GM23338 (cell line): ENCODE measurements around the gene CRB2. TPM values are rescaled to one million over a fixed set of nuclear protein-coding genes. Genes with fewer than 3 reads are reported as not detected.

ENCODE experiments used
- ATAC-seq: fragments of 200-7000 bp; cut with Tn5 transposase; 3 replicates; pipeline ENCODE4 v1.9.1; 2020
- DNase-seq: peaks from one replicate; pipeline ENCODE4 v3.0.0-alpha.2; 2015; ENCODE audit warnings: low spot score
- H2AFZ ChIP-seq: fragments of 200-600 bp; sonication (generic); 2 replicates; pipeline ENCODE4 v1.8.0; 2016; ENCODE audit warnings: antibody characterized with exemption, mild to moderate bottlenecking, moderate library complexity
- H3F3A ChIP-seq: fragments of 200-600 bp; sonication (generic); replicated peaks from 2 replicates; pipeline ENCODE4 v1.8.0; 2017; ENCODE audit warnings: antibody characterized with exemption, mixed run types, low read depth
- H3K27ac ChIP-seq: fragments of 200-600 bp; sonication (generic); 2 replicates; pipeline ENCODE4 v1.6.1; 2016; ENCODE audit warnings: low read depth
- H3K27me3 ChIP-seq: fragments of 200-600 bp; sonication (generic); 2 replicates; pipeline ENCODE4 v1.8.0; 2016; ENCODE audit warnings: mild to moderate bottlenecking, mixed run types, moderate library complexity; ENCODE audit not compliant: insufficient read depth
- H3K36me3 ChIP-seq: fragments of 200-600 bp; sonication (generic); 2 replicates; pipeline ENCODE4 v1.8.0; 2016; ENCODE audit warnings: mild to moderate bottlenecking; ENCODE audit not compliant: insufficient read depth
- H3K4me1 ChIP-seq: fragments of 200-600 bp; sonication (generic); 2 replicates; pipeline ENCODE4 v1.8.0; 2016; ENCODE audit warnings: mild to moderate bottlenecking, moderate library complexity; ENCODE audit not compliant: insufficient read depth
- H3K4me2 ChIP-seq: fragments of 200-600 bp; sonication (generic); 2 replicates; pipeline ENCODE4 v1.7.1; 2017; ENCODE audit warnings: mixed run types
- H3K4me3 ChIP-seq: fragments of 200-600 bp; sonication (generic); 2 replicates; pipeline ENCODE4 v1.6.1; 2016; ENCODE audit warnings: mixed run types
- H3K79me2 ChIP-seq: fragments of 200-600 bp; sonication (generic); replicated peaks from 2 replicates; pipeline ENCODE4 v1.8.0; 2017; ENCODE audit warnings: mild to moderate bottlenecking; ENCODE audit not compliant: insufficient read depth
- H3K9me2 ChIP-seq: fragments of 200-600 bp; sonication (generic); 2 replicates; pipeline ENCODE4 v1.8.0; 2017; ENCODE audit not compliant: insufficient read depth
- H4K20me1 ChIP-seq: fragments of 200-600 bp; sonication (generic); replicated peaks from 2 replicates; pipeline ENCODE4 v1.8.0; 2017; ENCODE audit warnings: mild to moderate bottlenecking; ENCODE audit not compliant: insufficient read depth
- H3K27ac Mint-ChIP-seq: 2 replicates; pipeline ENCODE4 v1.8.0; 2020; ENCODE audit warnings: inconsistent platforms, mild to moderate bottlenecking, moderate library complexity, mixed read lengths
- H3K27me3 Mint-ChIP-seq: 3 replicates; pipeline ENCODE4 v1.8.0; 2022; ENCODE audit warnings: low read depth, mild to moderate bottlenecking, moderate library complexity, mixed read lengths, inconsistent platforms; ENCODE audit not compliant: insufficient read depth, poor library complexity
- H3K36me3 Mint-ChIP-seq: 3 replicates; pipeline ENCODE4 v1.8.0; 2021; ENCODE audit warnings: low read depth, mild to moderate bottlenecking, inconsistent platforms, moderate library complexity, mixed read lengths
- H3K4me1 Mint-ChIP-seq: 3 replicates; pipeline ENCODE4 v1.8.0; 2020; ENCODE audit warnings: mild to moderate bottlenecking, inconsistent platforms, mixed read lengths
- H3K4me3 Mint-ChIP-seq: 3 replicates; pipeline ENCODE4 v1.8.0; 2021; ENCODE audit warnings: moderate library complexity, mild to moderate bottlenecking, inconsistent platforms, mixed read lengths
- H3K9me3 Mint-ChIP-seq: 3 replicates; pipeline ENCODE4 v1.8.0; 2020; ENCODE audit warnings: moderate library complexity, mild to moderate bottlenecking, inconsistent platforms, mixed read lengths
- CREB1 ChIP-seq: fragments of 250-450 bp; sonication (Bioruptor Pico); IDR thresholded peaks from 2 replicates; pipeline ENCODE4 v1.5.0; 2020; ENCODE audit warnings: low read depth, mild to moderate bottlenecking, moderate library complexity
- EZH2phosphoT487 ChIP-seq: fragments of 200-600 bp; sonication (generic); IDR thresholded peaks from one replicate; pipeline ENCODE4 v1.8.1; 2018; ENCODE audit warnings: antibody characterized with exemption; ENCODE audit not compliant: unreplicated experiment
- POLR2AphosphoS5 ChIP-seq: IDR thresholded peaks from 2 replicates; pipeline ENCODE4 v1.6.1; 2016; ENCODE audit warnings: antibody characterized with exemption, low read depth
- STAT1 ChIP-seq: IDR thresholded peaks from one replicate; pipeline ENCODE4 v1.6.1; 2016; ENCODE audit warnings: antibody characterized with exemption; ENCODE audit not compliant: unreplicated experiment
- polyA plus RNA-seq: library from polyadenylated mRNA; unstranded; fragments of >200 nt; fragmentation: Nextera tagmentation; extraction: Ambion mirVana; gene quantifications from 2 replicates; pipeline ENCODE4 v1.2.1, GENCODE V29; 2016
- total RNA-seq: library from RNA; depleted of rRNA; stranded (reverse); fragments of >200 nt; shearing (Covaris generic); gene quantifications from 2 replicates; pipeline ENCODE4 v1.2.3, GENCODE V29; 2014
- TF ChIP-seq, protein P1 (sequence below): IDR thresholded peaks from 2 replicates; pipeline ENCODE4 v1.6.1; 2016; ENCODE audit warnings: antibody characterized with exemption
- TF ChIP-seq, protein P2 (sequence below), 2 experiments: fragments of 200-600 bp in 1 of 2; sonication (generic) in 1 of 2; conservative IDR thresholded peaks; 2 replicates each; pipeline versions ENCODE4 v1.5.1 to v1.6.1; 2016 to 2017; ENCODE audit warnings: antibody characterized with exemption in 2 of 2, low read depth in 2 of 2, mild to moderate bottlenecking in 2 of 2, moderate library complexity in 1 of 2
- TF ChIP-seq, protein P3 (sequence below): fragments of 250-450 bp; sonication (Bioruptor Pico); IDR thresholded peaks from 2 replicates; pipeline ENCODE4 v1.5.0; 2020; ENCODE audit warnings: mild to moderate bottlenecking, moderate library complexity

The CRB2 gene
- total and polyA plus RNA-seq, 2 experiments from 2014 or later: 0.34 to 10.2 TPM

DNA sequence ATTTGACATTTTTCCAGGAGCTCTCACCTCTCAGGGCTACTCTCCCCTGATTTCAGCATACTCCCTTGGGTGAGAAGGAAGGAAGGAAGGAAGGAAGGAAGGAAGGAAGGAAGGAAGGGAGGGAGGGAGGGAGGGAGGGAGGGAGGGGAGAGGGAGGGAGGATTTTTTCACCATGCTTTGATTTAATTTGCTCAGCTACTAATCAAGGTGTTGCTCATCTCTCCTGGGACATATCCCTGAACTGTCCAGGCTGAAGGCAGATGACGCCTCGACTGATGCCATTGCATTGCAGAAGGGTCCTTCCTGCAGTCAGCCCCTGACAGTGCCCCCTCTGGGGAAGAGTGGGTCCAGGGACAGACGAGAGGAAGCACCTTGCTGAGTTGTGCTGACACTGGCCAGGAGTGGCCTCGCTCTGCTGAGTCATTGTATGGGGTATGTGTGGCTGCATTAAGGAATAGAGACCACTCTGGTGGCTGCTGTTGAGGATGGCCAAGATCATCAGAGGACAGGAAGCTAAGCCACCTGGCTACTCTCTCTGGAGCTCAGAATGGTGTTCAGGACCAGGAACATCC lies 43.6 kb upstream of the CRB2 start:
- Histone ChIP-seq H3K4me2 (no peak overlapping the region), H2AFZ (peak overlapping the region; percentile 52; the same call in 1 of the 2 replicates), H3K36me3 (no peaks in the 10 kb centered on the region), H3K79me2 (no peaks in the 10 kb centered on the region), H4K20me1 (no peaks in the 10 kb centered on the region), H3K27ac (no peak overlapping the region), H3K27me3 (no peaks in the 10 kb centered on the region), H3K9me2 (no peaks in the 10 kb centered on the region), H3F3A (0 out of 2 replicates have a peak, but pooled peaks cover 2% of the 10 kb centered on the region), H3K4me3 (no peak overlapping the region), H3K4me1 (no peaks in the 10 kb centered on the region; the same call in 1 of the 2 replicates)
- Mint-ChIP-seq H3K4me1 (peaks cover 8% of the 10 kb centered on the region), H3K9me3 (no peaks in the 10 kb centered on the region; the same call in 2 of the 3 replicates), H3K27ac (0 out of 2 replicates have a peak overlapping the region, but pooled peaks have one; percentile 26), H3K4me3 (no peak overlapping the region), H3K27me3 (peaks cover 3% of the 10 kb centered on the region), H3K36me3 (no peaks in the 10 kb centered on the region)
- no peak for TF ChIP-seq EZH2phosphoT487
- no peak for TF ChIP-seq STAT1
- TF ChIP-seq, protein P1, sequence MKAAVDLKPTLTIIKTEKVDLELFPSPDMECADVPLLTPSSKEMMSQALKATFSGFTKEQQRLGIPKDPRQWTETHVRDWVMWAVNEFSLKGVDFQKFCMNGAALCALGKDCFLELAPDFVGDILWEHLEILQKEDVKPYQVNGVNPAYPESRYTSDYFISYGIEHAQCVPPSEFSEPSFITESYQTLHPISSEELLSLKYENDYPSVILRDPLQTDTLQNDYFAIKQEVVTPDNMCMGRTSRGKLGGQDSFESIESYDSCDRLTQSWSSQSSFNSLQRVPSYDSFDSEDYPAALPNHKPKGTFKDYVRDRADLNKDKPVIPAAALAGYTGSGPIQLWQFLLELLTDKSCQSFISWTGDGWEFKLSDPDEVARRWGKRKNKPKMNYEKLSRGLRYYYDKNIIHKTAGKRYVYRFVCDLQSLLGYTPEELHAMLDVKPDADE: no peak
- TF ChIP-seq, protein P2, sequence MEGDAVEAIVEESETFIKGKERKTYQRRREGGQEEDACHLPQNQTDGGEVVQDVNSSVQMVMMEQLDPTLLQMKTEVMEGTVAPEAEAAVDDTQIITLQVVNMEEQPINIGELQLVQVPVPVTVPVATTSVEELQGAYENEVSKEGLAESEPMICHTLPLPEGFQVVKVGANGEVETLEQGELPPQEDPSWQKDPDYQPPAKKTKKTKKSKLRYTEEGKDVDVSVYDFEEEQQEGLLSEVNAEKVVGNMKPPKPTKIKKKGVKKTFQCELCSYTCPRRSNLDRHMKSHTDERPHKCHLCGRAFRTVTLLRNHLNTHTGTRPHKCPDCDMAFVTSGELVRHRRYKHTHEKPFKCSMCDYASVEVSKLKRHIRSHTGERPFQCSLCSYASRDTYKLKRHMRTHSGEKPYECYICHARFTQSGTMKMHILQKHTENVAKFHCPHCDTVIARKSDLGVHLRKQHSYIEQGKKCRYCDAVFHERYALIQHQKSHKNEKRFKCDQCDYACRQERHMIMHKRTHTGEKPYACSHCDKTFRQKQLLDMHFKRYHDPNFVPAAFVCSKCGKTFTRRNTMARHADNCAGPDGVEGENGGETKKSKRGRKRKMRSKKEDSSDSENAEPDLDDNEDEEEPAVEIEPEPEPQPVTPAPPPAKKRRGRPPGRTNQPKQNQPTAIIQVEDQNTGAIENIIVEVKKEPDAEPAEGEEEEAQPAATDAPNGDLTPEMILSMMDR (conservative IDR thresholded peaks at IDR 0.05; ENCODE audit: low read depth in 2 of 2): peak in 1 of 2 experiments; percentile 25; a peak in 1 of 4 replicates
- TF ChIP-seq CREB1: no peak
- no peak for TF ChIP-seq POLR2AphosphoS5
- TF ChIP-seq, protein P3, sequence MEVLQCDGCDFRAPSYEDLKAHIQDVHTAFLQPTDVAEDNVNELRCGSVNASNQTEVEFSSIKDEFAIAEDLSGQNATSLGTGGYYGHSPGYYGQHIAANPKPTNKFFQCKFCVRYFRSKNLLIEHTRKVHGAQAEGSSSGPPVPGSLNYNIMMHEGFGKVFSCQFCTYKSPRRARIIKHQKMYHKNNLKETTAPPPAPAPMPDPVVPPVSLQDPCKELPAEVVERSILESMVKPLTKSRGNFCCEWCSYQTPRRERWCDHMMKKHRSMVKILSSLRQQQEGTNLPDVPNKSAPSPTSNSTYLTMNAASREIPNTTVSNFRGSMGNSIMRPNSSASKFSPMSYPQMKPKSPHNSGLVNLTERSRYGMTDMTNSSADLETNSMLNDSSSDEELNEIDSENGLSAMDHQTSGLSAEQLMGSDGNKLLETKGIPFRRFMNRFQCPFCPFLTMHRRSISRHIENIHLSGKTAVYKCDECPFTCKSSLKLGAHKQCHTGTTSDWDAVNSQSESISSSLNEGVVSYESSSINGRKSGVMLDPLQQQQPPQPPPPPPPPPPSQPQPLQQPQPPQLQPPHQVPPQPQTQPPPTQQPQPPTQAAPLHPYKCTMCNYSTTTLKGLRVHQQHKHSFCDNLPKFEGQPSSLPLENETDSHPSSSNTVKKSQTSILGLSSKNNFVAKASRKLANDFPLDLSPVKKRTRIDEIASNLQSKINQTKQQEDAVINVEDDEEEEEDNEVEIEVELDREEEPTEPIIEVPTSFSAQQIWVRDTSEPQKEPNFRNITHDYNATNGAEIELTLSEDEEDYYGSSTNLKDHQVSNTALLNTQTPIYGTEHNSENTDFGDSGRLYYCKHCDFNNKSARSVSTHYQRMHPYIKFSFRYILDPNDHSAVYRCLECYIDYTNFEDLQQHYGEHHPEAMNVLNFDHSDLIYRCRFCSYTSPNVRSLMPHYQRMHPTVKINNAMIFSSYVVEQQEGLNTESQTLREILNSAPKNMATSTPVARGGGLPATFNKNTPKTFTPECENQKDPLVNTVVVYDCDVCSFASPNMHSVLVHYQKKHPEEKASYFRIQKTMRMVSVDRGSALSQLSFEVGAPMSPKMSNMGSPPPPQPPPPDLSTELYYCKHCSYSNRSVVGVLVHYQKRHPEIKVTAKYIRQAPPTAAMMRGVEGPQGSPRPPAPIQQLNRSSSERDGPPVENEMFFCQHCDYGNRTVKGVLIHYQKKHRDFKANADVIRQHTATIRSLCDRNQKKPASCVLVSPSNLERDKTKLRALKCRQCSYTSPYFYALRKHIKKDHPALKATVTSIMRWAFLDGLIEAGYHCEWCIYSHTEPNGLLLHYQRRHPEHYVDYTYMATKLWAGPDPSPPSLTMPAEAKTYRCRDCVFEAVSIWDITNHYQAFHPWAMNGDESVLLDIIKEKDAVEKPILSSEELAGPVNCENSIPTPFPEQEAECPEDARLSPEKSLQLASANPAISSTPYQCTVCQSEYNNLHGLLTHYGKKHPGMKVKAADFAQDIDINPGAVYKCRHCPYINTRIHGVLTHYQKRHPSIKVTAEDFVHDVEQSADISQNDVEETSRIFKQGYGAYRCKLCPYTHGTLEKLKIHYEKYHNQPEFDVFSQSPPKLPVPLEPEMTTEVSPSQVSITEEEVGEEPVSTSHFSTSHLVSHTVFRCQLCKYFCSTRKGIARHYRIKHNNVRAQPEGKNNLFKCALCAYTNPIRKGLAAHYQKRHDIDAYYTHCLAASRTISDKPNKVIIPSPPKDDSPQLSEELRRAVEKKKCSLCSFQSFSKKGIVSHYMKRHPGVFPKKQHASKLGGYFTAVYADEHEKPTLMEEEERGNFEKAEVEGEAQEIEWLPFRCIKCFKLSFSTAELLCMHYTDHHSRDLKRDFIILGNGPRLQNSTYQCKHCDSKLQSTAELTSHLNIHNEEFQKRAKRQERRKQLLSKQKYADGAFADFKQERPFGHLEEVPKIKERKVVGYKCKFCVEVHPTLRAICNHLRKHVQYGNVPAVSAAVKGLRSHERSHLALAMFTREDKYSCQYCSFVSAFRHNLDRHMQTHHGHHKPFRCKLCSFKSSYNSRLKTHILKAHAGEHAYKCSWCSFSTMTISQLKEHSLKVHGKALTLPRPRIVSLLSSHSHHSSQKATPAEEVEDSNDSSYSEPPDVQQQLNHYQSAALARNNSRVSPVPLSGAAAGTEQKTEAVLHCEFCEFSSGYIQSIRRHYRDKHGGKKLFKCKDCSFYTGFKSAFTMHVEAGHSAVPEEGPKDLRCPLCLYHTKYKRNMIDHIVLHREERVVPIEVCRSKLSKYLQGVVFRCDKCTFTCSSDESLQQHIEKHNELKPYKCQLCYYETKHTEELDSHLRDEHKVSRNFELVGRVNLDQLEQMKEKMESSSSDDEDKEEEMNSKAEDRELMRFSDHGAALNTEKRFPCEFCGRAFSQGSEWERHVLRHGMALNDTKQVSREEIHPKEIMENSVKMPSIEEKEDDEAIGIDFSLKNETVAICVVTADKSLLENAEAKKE (CRISPR knock-in tag): no peak
- DNase-seq: no peak
- ATAC-seq: peak; percentile 63
